Brain microvascular endothelial cell (primary cell): ENCODE measurements around the gene MRPL44.
A peak's percentile ranks its signal among the peaks of the same experiment; 100 is the strongest.

Experiments used
- DNase-seq: peaks from one replicate; pipeline ENCODE4 v3.0.0-alpha.2; 2020
- H3K27ac ChIP-seq: fragments of 250-450 bp; sonication (Bioruptor Pico); 2 replicates; pipeline ENCODE4 v1.5.1; 2020; ENCODE audit warnings: mild to moderate bottlenecking, moderate library complexity
- H3K27me3 ChIP-seq: fragments of 250-450 bp; sonication (Bioruptor Pico); replicated peaks from 2 replicates; pipeline ENCODE4 v1.5.1; 2020; ENCODE audit warnings: mild to moderate bottlenecking
- H3K36me3 ChIP-seq: fragments of 250-450 bp; sonication (Bioruptor Pico); replicated peaks from 2 replicates; pipeline ENCODE4 v1.5.1; 2020; ENCODE audit warnings: mild to moderate bottlenecking
- H3K4me3 ChIP-seq: 2 replicates; pipeline ENCODE4 v1.5.1; 2011; ENCODE audit warnings: low read depth, mild to moderate bottlenecking, control low read depth, low read length, moderate library complexity
- CTCF ChIP-seq: IDR thresholded peaks from 2 replicates; pipeline ENCODE4 v1.5.1; 2011; ENCODE audit warnings: low read depth, mild to moderate bottlenecking, moderate library complexity, low read length, control low read depth, inconsistent platforms; ENCODE audit errors: missing control alignments
- in situ Hi-C: cut with HindIII; loops from 2 replicates; pipeline ENCODE4 v1.10.0; 2017; ENCODE audit warnings: low sequenced_read_pairs, low pct_ligation_motif_present

Gene MRPL44

GRCh38 chr2:223979730-223980396, 22.6 kb downstream of the MRPL44 start:
- in situ Hi-C loops = loop anchor here (25.0 kb wide), 1 partner anchor 307 kb away; no protein-coding TSS in a partner anchor
- no peak overlapping the region for H3K27ac ChIP-seq

DNA sequence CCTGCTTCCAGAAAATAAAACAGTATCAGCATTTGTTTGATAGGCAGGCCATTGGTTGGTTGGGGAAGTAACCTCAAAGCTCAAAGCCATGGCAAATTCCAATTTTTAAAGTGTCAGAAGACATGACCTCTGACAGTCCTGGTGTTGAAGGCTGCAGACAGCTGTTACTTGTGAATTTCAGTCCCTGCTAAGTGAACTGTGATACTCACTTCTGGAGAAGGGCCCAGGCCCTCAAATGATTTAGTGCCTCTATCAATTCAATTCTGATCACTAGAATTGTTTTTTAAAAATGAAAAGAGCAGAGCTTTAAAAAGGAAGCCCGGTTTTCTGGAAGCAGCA, 23.1 kb downstream of the MRPL44 start:
- no peak for TF ChIP-seq CTCF
- no peak overlapping the region for H3K27ac ChIP-seq
- no peak for DNase-seq
- H3K36me3 ChIP-seq = peaks cover 21% of the 10 kb centered on the region
- no peak overlapping the region for H3K4me3 ChIP-seq
- no peaks in the 10 kb centered on the region for H3K27me3 ChIP-seq
- in situ Hi-C loops = loop anchor here (25.0 kb wide), 1 partner anchor 307 kb away; no protein-coding TSS in a partner anchor

More at GRCh38 chr2:223979730-223980396, 22.6 kb downstream of the MRPL44 start:
- Histone ChIP-seq H3K4me3 (no peak overlapping the region), H3K36me3 (peaks cover 21% of the 10 kb centered on the region), H3K27me3 (no peaks in the 10 kb centered on the region)
- DNase-seq = peak; percentile 10
- no peak for TF ChIP-seq CTCF

DNA sequence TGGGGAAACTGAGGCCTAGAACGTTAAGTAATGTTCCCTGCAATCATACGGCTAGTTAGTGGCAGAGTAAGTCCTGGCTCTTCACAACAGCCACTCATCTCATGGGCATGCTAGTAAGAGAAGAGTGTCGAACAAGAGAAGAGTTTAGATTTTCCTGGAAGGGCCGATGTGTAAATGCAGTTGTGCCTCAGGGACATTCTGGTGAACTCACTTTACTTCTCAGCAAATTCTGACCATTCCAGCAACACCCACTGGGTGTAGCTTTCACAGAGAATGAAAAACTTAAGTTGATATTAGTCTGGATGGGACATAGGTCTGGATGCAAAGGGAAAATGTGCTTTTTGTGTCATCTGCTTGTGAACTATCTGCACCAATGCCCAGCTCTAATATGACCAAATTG, 23.5 kb downstream of the MRPL44 start:
- DNase-seq = no peak
- no peak overlapping the region for H3K27ac ChIP-seq
- TF ChIP-seq CTCF = no peak
- no peaks in the 10 kb centered on the region for H3K27me3 ChIP-seq
- H3K4me3 ChIP-seq = no peak overlapping the region
- peaks cover 18% of the 10 kb centered on the region for H3K36me3 ChIP-seq
- in situ Hi-C loops = loop anchor here (25.0 kb wide), 1 partner anchor 306 kb away; no protein-coding TSS in a partner anchor

GRCh38 chr2:223981241-223981640, 24.0 kb downstream of the MRPL44 start:
- TF ChIP-seq CTCF = no peak
- H3K4me3 ChIP-seq = no peak overlapping the region
- in situ Hi-C loops = loop anchor here (25.0 kb wide), 1 partner anchor 306 kb away; no protein-coding TSS in a partner anchor
- no peak for DNase-seq
- H3K36me3 ChIP-seq = peaks cover 18% of the 10 kb centered on the region
- no peak overlapping the region for H3K27ac ChIP-seq
- no peaks in the 10 kb centered on the region for H3K27me3 ChIP-seq

GRCh38 chr2:223989206-223989855, 32.1 kb downstream of the MRPL44 start:
- no peak for TF ChIP-seq CTCF
- Histone ChIP-seq H3K27ac (no peak overlapping the region), H3K27me3 (no peaks in the 10 kb centered on the region), H3K36me3 (peaks cover 12% of the 10 kb centered on the region), H3K4me3 (no peak overlapping the region)
- DNase-seq = no peak
- in situ Hi-C loops = loop anchor here (25.0 kb wide), 1 partner anchor 298 kb away; no protein-coding TSS in a partner anchor
